ENCODE results near the gene MACF1. TPM values are rescaled to one million over a fixed set of nuclear protein-coding genes. Genes with fewer than 3 reads are reported as not detected.
"Not testable (repeated sequence)": the region's sequence is repeated elsewhere in the genome, so short reads cannot be mapped to it uniquely, and the experiment has no call there.

MACF1 gene
- total RNA-seq, 4 donors from 2014 or later = 210 to 602 (median 573) TPM

DNA sequence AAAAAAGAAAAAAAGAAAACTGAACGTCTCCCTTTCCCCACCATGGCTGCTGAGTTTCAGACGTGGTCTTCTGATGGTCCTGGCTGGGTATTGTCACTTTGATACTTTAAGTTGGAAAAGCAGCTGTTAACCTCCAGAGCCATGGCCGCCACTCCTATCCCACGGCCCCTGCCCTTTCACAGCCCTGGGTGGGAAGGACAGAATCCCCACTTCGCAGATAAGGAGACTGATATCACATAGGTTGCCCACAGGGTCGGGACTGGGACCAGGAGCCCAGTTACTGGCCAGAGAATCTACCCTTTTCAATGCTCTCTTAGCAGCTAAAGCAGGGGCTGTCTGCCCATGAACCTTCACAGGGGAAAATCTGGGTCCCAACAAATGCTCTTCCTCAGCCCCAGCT is 303.8 kb downstream of the MACF1 start:
- Histone ChIP-seq H3K36me3 (no peaks in the 10 kb centered on the region), H3K4me1 (no peaks in the 10 kb centered on the region), H3K4me3 (no peak overlapping the region), H3K9me3 (no peaks in the 10 kb centered on the region), H3K27me3 (no peaks in the 10 kb centered on the region), H3K27ac (peak overlapping the region in 1 of 2 donors; percentile 52)
- no peak for DNase-seq
- intact Hi-C loops (cut with DNase I; ENCODE audit: low total_unique reads) = no loop called here
- TF ChIP-seq, protein P1, sequence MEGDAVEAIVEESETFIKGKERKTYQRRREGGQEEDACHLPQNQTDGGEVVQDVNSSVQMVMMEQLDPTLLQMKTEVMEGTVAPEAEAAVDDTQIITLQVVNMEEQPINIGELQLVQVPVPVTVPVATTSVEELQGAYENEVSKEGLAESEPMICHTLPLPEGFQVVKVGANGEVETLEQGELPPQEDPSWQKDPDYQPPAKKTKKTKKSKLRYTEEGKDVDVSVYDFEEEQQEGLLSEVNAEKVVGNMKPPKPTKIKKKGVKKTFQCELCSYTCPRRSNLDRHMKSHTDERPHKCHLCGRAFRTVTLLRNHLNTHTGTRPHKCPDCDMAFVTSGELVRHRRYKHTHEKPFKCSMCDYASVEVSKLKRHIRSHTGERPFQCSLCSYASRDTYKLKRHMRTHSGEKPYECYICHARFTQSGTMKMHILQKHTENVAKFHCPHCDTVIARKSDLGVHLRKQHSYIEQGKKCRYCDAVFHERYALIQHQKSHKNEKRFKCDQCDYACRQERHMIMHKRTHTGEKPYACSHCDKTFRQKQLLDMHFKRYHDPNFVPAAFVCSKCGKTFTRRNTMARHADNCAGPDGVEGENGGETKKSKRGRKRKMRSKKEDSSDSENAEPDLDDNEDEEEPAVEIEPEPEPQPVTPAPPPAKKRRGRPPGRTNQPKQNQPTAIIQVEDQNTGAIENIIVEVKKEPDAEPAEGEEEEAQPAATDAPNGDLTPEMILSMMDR (IDR thresholded peaks at IDR 0.05) = no peak
- no peak for TF ChIP-seq POLR2A (IDR thresholded peaks at IDR 0.05)

DNA sequence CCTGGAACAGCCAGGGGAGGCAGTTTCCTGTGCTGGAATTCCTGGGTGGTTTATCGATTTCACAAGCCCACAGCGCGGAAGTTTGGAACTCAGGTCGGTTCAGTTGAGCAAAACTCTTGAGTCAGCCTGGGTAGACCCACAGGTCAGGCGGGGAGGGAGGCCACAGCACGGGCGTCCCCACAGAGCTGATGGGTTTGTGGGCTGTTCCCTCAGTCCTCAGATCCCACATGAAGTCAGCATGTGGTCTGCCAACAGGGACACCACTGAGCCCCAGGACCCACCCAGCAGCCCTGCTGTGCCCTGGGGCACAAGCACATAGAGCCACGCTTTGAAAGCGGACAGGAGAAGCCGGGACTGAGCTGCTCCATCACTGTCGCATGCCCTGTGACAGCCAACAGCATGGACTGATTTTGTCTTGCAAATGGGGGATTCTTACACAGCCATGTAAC is 304.4 kb downstream of the MACF1 start:
- intact Hi-C loops (cut with DNase I; ENCODE audit: low total_unique reads) = no loop called here

DNA sequence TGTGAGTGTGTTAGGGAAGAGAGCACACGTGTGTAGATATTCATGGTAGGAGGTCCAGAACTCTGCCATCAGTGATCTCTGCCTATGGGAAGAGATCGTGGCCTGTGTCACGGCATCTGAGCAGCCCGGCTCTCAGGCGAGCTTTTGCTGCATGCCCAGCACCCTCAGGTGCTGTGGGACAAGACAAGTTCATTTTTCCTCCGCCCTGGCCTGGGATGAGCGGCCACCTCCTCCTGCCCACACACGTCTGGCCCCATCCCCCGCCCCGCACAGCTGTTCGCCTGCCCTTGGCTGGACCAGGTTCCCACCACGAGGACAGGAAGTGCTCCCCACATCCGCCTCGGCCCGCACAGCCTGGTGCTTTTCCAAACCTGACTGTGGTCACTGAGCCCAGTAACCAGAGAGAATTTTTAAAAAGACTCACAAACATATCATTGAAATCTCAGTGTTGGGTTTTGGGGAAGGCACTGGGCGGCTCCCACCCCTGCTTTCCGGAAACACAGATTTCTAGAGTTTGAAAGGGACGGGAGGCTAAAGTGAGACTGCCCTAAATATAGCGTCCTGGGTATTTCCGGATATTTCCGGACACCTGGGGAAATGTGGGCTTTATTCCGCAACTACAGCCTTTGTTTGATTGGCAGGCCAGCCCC is 305.0 kb downstream of the MACF1 start:
- DNase-seq = peak; percentile 52 to 61
- TF ChIP-seq, protein P1 (IDR thresholded peaks at IDR 0.05) = no peak
- no peak for TF ChIP-seq POLR2A (IDR thresholded peaks at IDR 0.05)
- H3K4me3 ChIP-seq = no peak overlapping the region
- H3K27me3 ChIP-seq = no peaks in the 10 kb centered on the region
- H3K9me3 ChIP-seq = no peaks in the 10 kb centered on the region
- H3K4me1 ChIP-seq = no peaks in the 10 kb centered on the region
- H3K36me3 ChIP-seq = no peaks in the 10 kb centered on the region
- peak overlapping the region; percentile 23 to 52 for H3K27ac ChIP-seq
- intact Hi-C loops (cut with DNase I; ENCODE audit: low total_unique reads) = no loop called here

More for the DNA sequence above, 304.4 kb downstream of the MACF1 start:
- H3K9me3 ChIP-seq = no peaks in the 10 kb centered on the region
- H3K4me1 ChIP-seq = no peaks in the 10 kb centered on the region
- no peaks in the 10 kb centered on the region for H3K36me3 ChIP-seq
- TF ChIP-seq POLR2A (IDR thresholded peaks at IDR 0.05) = no peak
- TF ChIP-seq, protein P1 (IDR thresholded peaks at IDR 0.05) = no peak
- no peak for DNase-seq
- no peak overlapping the region for H3K4me3 ChIP-seq
- peak overlapping the region; percentile 23 to 52 for H3K27ac ChIP-seq
- no peaks in the 10 kb centered on the region for H3K27me3 ChIP-seq

DNA sequence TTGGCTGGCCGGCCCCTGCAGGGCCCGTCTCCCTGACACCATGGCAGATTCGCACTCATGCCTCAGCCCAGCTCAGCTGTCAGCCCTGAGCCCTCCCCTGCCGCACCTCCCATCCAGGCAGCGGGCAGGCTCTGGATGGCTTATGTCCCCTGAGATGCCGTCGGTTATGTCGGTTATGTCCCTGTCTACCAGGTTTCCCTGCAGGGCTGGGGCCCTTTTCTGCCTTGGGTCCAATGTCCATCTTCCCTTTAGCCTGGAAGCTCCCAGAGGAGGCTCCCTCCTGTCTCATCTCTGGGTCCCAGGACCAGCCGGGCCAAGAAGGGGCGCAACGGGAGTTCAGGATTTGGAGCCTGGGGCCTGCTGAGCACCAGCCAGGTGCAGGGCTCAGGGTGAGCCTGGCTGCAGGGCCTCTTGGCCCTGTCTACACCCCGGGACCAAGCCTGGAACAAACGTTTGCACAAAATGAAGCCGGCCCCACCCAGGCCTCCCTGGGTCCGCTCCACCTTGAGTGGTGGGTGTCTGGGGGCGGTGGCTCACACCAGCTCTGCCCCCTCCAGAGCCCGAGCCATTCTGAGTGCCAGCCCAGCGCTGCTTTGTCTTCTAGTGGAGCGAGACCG is 306.2 kb downstream of the MACF1 start:
- intact Hi-C loops (cut with DNase I; ENCODE audit: low total_unique reads); H3K9me3 ChIP-seq; H3K27ac ChIP-seq; H3K27me3 ChIP-seq; H3K4me3 ChIP-seq; DNase-seq; H3K36me3 ChIP-seq; H3K4me1 ChIP-seq: not testable (repeated sequence)

DNA sequence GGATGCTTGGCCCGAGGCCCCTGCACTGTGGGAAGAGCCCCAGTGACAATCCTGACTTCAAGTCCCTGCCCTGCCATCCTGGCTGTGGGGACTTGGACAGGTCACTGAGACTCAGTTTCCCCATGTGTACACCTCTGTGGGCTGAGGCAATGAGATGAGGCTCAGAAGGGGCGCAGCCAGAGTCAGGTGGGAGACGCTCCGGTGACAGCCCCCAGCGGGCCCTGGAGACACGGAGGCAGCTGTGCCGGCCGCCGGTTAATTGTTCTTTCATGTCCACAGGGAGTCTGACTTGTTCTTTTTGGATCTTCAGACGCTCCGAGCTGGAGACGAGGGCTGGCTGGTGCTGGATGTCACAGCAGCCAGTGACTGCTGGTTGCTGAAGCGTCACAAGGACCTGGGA is 307.0 kb downstream of the MACF1 start:
- intact Hi-C loops (cut with DNase I; ENCODE audit: low total_unique reads); H3K4me1 ChIP-seq; DNase-seq; H3K36me3 ChIP-seq; H3K27me3 ChIP-seq; H3K9me3 ChIP-seq; H3K4me3 ChIP-seq; H3K27ac ChIP-seq: not testable (repeated sequence)

DNA sequence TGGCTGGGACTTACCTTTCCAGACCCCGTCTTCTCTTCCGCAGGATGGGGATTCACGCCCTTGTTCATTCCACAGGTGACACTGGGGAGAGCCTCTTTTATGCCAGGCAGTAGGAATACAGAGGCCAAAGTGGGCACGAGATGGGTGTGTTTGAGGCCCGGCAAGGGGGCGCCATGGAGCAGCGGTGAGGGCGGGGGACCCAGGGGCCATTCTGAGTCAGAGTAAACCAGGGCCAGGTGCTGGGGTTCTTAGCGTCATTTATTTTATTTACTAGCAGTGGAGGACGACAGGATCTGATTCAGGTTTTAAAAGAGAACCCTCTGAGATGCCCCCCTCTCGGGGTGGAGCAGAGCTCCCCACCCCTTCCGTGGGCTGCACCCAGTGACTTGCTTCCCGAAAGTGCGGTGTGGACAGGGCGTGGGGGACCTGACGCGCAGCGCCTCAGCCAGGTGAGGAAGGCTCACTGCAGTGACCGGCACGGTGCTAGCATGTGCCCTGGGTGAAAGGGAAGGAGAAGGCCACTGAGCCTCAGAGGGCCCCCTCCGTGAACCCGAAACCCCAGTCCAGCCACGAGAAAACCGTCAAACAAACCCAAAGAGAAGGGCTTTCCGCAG is 307.8 kb downstream of the MACF1 start:
- DNase-seq; H3K9me3 ChIP-seq; H3K4me1 ChIP-seq; intact Hi-C loops (cut with DNase I; ENCODE audit: low total_unique reads); H3K36me3 ChIP-seq; H3K27me3 ChIP-seq; H3K27ac ChIP-seq; H3K4me3 ChIP-seq: not testable (repeated sequence)

DNA sequence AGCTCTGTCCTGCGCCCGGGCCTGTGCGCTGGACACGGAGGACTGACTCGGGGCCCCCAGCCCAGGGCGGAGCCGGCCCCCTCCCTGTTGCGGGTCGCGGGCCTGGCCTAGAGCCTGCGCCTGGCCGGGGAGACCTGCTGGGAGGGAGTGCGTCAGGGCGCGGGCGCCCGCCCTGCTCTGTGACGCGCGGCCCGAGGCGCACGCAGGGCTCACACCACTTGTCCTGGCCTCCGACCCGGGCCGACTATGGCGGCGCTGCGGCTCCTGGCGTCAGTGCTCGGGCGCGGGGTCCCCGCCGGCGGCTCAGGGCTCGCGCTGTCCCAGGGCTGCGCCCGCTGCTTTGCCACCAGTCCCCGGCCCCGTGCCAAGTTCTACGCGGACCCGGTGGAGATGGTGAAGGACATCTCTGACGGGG is 310.2 kb downstream of the MACF1 start:
- Histone ChIP-seq H3K27ac (peak overlapping the region in 1 of 2 donors; percentile 49), H3K4me3 (peak overlapping the region in 1 of 2 donors; percentile 36)
- intact Hi-C loops (cut with DNase I; ENCODE audit: low total_unique reads); H3K36me3 ChIP-seq; H3K27me3 ChIP-seq; H3K9me3 ChIP-seq; H3K4me1 ChIP-seq: not testable (repeated sequence)
- peak in 1 of 2 donors; percentile 33 for DNase-seq

DNA sequence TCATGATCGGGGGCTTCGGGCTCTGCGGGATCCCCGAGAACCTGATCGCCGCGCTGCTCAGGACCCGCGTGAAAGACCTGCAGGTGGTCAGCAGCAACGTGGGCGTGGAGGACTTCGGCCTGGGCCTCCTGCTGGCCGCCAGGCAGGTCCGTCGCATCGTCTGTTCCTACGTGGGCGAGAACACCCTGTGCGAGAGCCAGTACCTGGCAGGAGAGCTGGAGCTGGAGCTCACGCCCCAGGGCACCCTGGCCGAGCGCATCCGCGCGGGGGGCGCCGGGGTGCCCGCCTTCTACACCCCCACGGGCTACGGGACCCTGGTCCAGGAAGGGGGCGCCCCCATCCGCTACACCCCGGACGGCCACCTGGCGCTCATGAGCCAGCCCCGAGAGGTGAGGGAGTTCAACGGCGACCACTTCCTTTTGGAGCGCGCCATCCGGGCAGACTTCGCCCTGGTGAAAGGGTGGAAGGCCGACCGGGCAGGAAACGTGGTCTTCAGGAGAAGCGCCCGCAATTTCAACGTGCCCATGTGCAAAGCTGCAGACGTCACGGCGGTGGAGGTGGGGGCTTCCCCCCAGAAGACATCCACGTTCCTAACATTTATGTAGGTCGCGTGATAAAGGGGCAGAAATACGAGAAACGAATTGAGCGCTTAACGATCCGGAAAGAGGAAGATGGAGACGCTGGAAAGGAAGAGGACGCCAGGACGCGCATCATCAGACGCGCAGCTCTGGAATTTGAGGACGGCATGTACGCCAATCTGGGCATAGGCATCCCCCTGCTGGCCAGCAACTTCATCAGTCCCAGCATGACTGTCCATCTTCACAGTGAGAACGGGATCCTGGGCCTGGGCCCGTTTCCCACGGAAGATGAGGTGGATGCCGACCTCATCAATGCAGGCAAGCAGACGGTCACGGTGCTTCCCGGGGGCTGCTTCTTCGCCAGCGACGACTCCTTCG is 310.9 kb downstream of the MACF1 start:
- H3K36me3 ChIP-seq; intact Hi-C loops (cut with DNase I; ENCODE audit: low total_unique reads); H3K27ac ChIP-seq; H3K4me1 ChIP-seq; H3K27me3 ChIP-seq; H3K9me3 ChIP-seq; DNase-seq: not testable (repeated sequence)
- peak overlapping the region in 1 of 2 donors; percentile 39 for H3K4me3 ChIP-seq

DNA sequence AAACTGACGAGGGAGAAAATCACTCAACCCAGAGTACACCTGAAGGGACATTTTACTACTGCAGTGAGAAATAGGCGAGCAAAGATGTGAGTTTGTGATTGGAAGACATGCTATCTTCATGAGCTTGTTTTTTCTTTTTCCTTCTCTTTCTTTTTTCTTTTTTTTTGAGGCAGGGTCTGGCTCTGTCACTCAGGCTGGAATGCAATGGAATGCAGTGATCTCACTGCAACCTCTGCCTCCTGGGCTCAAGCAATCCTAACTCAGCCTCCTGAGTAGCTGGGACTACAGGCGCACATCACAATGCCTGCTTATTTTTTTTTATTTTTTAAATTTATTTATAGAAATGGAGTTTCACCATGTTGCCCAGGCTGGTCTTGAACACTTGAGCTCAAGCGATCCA is 312.3 kb downstream of the MACF1 start:
- not testable (repeated sequence) for H3K27me3 ChIP-seq, DNase-seq

More for the DNA sequence above, 312.3 kb downstream of the MACF1 start:
- intact Hi-C loops (cut with DNase I; ENCODE audit: low total_unique reads); H3K9me3 ChIP-seq; H3K36me3 ChIP-seq; H3K4me1 ChIP-seq; H3K27ac ChIP-seq; H3K4me3 ChIP-seq: not testable (repeated sequence)

All from uterus (tissue), 4 donors.